Fibroblast of lung (primary cell): ENCODE measurements around the gene WARS2.

ENCODE experiments used
- EZH2 ChIP-seq: IDR thresholded peaks from 2 replicates; pipeline ENCODE4 v1.5.1; 2012; ENCODE audit warnings: low read length, control low read depth, mild to moderate bottlenecking; ENCODE audit errors: missing control alignments
- TF ChIP-seq, protein P1 (sequence below), 2 donors: IDR thresholded peaks in 1 of 2; conservative IDR thresholded peaks in 1 of 2; 1 replicate in 1 of 2; 2 replicates in 1 of 2; pipeline ENCODE4 v1.5.1; 2011 to 2012; ENCODE audit warnings: low read length in 2 of 2, control low read depth in 1 of 2, inconsistent platforms in 1 of 2, low read depth in 1 of 2, mild to moderate bottlenecking in 1 of 2

DNA sequence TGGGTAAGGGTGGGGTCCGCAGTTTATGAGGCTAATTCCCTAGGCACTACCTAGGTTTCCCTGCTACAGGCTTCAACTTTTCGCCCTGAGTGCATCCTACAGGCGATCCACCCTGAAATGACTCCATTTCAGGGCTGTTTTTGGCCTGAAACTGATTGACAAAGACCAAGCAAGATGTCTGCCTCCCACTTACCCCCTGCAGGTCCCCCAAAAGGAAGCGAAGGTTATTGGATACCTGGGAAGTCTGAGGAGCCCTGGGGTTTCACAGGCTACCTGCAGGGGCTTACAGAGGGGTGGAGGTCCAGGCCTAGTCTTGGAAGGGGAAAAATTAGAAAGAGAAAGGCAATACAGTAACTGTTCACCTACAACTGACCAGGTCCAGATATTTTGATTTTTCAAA, 149.0 kb downstream of the WARS2 start:
- TF ChIP-seq, protein P1, sequence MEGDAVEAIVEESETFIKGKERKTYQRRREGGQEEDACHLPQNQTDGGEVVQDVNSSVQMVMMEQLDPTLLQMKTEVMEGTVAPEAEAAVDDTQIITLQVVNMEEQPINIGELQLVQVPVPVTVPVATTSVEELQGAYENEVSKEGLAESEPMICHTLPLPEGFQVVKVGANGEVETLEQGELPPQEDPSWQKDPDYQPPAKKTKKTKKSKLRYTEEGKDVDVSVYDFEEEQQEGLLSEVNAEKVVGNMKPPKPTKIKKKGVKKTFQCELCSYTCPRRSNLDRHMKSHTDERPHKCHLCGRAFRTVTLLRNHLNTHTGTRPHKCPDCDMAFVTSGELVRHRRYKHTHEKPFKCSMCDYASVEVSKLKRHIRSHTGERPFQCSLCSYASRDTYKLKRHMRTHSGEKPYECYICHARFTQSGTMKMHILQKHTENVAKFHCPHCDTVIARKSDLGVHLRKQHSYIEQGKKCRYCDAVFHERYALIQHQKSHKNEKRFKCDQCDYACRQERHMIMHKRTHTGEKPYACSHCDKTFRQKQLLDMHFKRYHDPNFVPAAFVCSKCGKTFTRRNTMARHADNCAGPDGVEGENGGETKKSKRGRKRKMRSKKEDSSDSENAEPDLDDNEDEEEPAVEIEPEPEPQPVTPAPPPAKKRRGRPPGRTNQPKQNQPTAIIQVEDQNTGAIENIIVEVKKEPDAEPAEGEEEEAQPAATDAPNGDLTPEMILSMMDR (conservative IDR thresholded peaks at IDR 0.05 in 1 of 2, IDR thresholded peaks at IDR 0.05 in 1 of 2; ENCODE audit: low read depth in 1 of 2, low read length in 2 of 2) = no peak
- TF ChIP-seq EZH2 = no peak
